G401 (cell line): ENCODE results near the gene YIPF3. TPM values are rescaled to one million over a fixed set of nuclear protein-coding genes. Genes with fewer than 3 reads are reported as not detected.
A peak's percentile ranks its signal among the peaks of the same experiment; 100 is the strongest.
"Not testable (repeated sequence)": the region's sequence is repeated elsewhere in the genome, so short reads cannot be mapped to it uniquely, and the experiment has no call there.

Experiments used
- DNase-seq: peaks from one replicate; pipeline ENCODE4 v3.0.0-alpha.2; 2015; ENCODE audit warnings: low spot score
- in situ Hi-C: cut with HindIII; loops from 2 replicates; pipeline ENCODE4 v1.10.0; 2016; ENCODE audit warnings: low sequenced_read_pairs, mixed read lengths
- total RNA-seq: library from RNA; depleted of rRNA; stranded (reverse); fragments of >200 nt; shearing (Covaris generic); gene quantifications from 2 replicates; pipeline ENCODE4 v1.2.3, GENCODE V29; 2014

Gene YIPF3
- total RNA-seq, 1 experiment from 2014 or later, result 92.9 TPM

DNA sequence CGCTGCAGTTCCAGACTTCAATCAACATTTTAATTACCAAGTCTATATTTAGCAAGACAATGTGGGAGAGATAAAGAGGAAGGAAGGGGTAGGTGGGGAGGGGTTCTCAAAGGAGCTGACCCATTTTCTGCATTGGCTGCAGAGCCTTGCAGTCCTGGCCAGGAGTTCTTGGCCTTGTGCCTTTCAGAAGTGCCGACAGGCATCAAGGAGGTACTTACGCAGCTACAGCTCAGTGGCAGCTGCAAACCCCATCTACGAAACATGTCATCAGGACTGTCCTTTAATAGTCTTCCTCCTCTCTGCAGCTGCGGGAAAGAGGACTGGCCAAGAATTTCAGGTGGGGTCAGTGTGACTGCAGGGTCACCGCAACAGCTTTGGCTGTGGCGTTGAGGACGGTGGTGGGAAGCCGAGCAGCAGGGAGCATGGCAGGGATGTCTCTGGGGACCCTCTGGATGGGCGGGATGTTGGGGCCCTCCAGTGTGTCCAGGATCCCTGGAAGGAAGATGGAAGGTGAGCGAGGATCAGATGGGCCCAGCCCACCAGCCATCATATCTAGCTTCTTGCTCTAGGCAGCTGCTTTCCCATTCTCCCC lies 4.8 kb downstream of the YIPF3 start:
- in situ Hi-C loops, result no loop called here
- no peak for DNase-seq

DNA sequence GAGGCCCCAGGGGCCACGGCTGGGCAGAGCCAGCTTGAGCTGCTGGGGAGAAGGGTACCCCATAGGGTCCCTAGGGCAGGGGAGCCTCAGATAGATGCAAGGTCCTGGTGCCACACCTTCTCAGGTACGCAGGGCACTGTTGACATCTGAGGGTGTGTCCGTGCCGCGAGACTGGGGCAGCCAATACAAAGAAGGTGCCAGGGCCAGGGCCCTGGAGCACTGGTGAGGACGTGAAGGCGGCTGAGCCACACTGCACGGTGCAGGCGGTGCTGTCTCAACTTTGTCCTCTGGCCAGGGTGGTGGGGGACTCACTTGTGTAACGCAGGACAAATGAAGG lies 5.9 kb downstream of the YIPF3 start:
- in situ Hi-C loops, result no loop called here

DNA sequence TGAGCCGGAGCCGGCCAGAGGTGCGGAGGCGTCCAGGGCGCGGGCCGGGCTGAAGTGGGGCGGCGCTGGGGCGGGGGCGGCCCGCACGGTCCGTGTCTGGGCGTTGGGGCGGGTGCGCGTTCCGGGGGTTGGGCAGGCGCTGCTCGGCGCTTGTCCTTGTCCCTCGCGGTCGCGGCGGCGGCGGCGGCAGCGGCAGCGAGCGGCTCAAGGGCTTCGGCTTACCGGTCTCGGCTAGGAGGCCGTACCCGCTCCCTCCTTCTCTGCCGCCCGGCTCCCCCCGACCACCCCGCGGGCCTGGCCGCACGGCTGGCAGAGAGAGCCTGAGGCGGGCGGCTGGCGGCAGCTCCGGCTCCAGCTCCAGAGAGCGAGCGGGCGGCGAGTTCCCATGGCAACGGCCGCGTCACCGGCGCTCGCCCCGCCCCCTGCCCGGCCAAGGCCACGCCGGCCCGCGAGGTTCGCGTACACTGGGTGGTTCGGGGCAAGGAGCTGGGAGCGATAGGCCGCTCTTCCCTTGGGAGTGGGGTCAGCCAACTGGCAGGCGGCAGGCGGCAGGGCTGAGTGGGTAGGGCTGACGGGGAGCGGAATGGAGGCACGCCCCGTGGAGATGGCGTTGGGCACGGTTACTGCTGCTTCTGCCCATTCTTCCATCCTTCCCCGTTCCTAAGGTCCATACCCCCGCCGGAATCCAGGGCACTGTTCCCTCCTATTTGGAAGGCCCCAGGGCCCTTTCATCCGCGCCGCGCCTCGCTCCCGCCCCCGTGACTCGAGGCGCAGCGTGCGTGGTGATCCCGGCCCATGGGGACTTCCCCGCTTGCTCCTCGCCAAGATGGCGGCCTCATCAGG lies 6.5 kb downstream of the YIPF3 start, which contains the start of gene LRRC73:
Gene LRRC73, minus strand, starts transcription at position 363 of the 843 bp plus-strand sequence. CDS start 561 bp downstream, outside the sequence.
- in situ Hi-C loops, result no loop called here
- DNase-seq, result peak; percentile 82

More for the DNA sequence above, 5.9 kb downstream of the YIPF3 start:
- DNase-seq, result no peak

DNA sequence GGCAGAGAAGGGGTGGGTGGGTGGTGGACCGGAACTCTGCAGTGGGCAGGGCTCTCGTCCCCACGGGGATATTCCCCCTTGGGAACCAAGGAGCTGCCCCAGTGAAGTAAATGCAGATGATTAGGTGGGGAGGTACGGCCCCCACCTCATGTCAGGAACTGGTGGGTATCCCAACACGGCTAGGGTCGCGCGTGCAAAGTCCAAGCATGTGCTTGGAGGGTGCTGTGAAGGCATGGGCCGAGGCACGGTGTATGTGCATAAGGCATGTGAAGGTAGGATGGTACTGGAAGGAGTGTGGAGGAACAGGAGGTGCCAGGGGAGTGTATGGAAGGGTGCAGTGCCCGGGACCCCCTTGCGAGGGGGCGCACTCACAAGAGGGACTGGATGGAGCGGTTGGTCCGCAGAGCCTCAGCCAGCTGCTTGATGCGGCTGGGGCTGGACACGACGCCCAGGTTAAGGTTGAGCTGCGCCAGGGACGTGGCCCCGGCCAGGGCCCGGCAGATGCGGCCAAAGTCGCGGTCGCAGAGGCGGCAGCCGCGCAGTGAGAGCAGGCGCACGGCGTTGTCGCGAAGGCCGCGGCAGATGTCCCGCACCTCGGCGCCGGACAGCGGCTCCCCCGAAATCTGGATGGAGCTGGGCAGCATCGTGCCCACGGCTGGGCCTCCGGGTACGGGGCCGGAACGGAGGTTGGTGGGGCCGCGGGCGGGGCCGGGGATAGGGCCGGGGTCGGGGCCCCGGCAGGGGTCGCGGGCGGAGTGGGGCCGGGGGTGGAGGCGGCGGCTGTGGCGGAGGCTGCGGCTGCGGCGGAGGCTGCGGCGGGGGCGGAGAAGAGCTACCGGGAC lies 7.4 kb downstream of the YIPF3 start:
- in situ Hi-C loops, result no loop called here
- DNase-seq, result no peak

DNA sequence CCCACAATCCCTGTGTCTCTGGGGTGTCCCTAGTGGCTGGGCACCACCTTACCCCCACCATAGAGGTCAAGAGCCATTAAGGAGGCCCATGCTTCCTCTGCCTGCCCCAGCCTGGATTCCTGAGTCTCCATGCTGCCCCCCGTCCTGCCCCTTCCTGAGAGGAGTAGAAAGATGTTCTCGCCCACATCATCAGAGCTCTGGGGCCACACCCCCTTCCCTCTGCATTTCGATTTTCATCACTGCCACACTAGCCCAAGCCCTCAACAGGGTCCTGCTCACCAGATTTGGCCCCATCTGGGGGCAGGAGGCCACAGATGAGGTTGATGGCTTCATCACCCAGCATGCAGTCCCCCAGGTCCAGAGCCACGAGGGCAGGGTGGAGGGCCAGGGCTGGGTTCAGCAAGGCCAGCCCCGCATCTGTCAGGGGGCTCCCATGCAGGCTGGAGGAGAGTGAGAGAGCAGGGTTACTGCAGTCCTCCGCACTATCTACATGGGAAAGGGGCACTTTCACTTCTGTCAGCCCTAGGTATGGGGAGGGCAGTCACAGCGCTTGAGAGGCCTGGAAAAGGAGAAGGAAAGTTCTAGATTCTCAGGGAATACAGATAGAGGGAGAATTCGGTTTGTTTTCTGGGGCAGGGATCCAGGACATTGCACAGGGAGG lies 8.1 kb downstream of the YIPF3 start:
- in situ Hi-C loops, result no loop called here
- no peak for DNase-seq

DNA sequence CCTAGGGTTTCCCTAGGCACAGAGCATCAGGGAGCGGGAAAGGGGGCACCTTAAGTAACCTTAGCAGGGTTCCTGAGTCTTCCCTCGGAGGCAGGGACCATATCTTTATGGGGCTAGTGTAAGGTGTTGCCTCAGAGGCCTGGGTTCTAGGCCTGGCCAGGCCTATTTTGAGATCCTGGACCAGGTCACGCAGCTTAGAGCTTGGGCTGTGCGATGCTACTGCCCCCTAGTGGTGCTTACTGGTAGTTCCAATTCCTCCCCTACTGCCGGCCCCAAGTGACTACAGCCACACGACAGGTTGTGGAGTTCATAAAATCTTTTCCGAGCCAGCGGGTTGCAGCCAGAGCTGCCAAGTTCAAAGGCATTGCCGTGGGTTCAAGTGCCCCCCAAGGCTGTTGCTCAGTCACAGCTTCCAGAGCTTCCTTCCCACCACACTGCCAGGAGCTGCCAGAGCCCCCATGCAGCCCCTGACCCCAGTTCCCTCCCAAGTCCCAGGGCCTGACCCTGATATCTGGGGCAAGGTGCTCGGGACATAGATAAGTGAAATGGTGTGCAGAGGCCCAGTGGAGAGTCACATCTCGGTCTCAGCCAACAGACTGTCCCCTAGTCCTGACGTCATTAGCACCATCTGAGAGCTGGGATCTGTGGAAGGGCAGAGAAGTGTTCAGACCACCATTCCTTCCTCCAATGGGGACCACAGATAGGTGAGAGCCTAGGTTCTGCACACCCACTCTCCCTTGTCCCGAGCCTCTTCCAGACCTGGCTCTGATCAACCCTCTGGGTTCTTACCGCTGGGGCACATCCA lies 9.9 kb downstream of the YIPF3 start:
- DNase-seq, result peak; percentile 90
- in situ Hi-C loops, result no loop called here

DNA sequence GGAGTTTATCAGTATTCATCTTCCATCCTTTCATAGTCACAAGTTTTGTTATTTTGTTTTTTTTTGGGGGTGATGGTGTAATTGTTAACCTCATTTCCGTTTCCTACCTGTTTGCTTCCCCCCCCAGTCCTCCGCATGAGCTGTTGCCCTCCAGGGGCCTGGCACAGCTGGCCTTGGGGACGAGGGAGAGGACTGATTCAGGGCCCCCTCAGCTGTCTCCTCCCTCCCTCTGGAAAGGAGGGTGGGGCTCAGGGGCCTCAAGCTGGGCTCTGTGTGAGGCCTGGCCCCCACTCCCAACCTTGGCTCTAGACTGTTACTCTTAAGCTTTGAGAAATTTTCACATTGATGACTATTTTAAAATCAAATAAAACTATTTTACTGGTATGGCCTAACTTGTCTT lies 10.6 kb downstream of the YIPF3 start:
- no peak for DNase-seq
- in situ Hi-C loops, result no loop called here

DNA sequence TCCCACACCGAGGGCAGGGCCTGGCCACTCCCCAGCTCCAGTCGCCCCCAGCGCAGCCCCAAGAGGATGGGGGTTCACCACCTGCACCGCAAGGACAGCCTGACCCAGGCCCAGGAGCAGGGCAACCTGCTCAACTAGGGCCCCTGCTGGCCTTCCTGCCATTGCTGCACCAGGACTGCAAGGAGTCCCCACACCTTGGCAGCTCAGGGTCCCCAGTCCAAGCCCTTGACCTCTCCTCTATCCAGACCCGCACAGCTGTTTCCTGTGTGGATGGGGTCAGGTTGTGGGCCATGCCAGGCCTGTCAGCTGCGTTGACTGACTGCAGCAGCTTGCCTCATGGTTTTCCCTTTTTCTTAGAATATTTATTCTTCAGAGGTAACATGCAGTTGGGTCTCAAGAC lies 11.0 kb downstream of the YIPF3 start:
- no peak for DNase-seq
- in situ Hi-C loops, result no loop called here

DNA sequence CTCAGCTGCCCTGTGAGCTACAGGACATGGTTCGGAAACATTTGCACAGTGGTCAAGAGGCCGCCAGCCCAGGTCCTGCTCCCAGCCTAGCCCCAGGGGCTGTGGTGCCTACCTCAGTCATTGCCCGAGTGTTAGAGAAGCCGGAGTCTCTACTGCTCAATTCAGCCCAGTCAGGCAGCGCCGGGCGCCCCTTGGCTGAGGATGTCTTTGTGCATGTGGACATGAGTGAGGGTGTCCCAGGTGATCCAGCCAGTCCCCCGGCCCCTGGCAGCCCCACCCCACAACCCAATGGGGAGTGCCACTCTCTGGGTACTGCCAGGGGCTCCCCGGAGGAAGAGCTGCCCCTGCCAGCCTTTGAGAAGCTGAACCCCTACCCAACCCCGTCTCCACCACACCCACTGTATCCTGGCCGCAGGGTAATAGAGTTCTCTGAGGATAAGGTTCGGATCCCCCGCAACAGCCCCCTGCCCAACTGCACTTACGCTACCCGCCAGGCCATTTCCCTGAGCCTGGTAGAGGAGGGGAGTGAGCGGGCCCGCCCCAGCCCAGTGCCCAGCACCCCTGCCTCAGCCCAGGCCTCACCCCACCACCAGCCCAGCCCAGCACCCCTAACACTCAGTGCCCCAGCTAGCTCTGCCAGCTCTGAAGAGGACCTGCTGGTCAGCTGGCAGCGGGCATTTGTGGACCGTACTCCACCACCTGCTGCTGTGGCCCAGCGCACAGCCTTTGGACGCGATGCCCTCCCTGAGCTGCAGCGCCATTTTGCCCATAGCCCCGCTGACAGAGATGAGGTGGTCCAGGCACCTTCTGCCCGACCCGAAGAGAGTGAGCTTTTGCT lies 11.8 kb downstream of the YIPF3 start:
- DNase-seq, result no peak
- in situ Hi-C loops, result no loop called here

DNA sequence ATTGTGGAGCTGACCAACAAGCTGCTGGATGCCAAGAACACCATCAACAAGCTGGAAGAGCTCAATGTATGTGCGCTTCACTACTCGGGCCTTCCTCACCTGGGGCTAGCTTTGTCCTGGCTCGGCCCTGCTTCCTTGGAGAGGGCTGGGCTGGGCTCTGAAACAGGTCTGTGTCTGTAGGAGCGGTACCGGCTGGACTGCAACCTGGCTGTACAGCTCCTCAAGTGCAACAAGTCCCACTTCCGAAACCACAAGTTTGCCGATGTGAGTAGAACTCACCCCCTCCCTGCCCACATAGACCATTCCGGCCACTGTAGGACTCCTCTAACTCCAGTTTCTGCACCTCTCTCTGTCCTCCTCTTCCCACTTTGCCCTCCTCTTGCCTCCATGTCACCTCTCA lies 13.3 kb downstream of the YIPF3 start:
- in situ Hi-C loops, result no loop called here
- no peak for DNase-seq

DNA sequence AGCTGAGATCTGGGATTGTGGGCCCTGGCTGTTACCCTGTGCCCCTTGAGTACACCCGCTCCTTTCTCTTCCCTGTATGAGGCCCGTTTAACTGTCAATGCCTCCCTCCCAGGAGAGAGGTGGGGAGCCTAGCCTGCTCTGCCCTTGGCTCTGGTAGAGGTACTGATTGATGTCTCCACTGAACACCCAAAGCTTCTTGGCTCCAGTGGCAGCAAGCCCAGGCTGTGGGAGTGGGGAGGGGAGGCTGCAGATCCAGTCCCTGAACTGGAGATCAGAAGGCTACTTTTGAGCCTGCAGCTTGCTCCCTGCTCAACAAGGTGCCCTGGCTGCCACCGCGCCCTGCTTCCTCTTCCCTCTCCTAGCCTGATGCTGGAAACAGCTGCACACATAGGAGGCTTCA lies 14.1 kb downstream of the YIPF3 start:
- no peak for DNase-seq
- in situ Hi-C loops, result no loop called here

DNA sequence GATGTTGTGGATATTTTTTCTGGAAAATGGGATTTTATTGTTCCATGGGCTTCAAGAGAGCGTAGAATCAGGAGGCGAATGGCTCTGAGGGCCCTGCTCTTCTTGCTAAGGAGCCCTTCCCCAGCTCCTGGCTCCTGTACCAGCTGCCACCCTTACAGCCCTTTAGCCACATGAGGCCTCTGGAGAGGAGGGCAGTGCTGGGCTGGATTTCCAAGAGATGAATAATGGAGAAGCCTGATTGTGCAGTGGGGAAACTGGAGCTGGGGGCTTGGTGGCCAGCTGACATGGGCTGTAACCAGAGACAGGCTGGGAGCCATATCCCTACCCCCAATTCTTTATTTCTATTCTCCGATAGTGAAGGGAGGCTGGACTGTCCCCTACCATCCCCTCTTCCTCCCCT lies 15.8 kb downstream of the YIPF3 start:
- in situ Hi-C loops, result no loop called here

DNA sequence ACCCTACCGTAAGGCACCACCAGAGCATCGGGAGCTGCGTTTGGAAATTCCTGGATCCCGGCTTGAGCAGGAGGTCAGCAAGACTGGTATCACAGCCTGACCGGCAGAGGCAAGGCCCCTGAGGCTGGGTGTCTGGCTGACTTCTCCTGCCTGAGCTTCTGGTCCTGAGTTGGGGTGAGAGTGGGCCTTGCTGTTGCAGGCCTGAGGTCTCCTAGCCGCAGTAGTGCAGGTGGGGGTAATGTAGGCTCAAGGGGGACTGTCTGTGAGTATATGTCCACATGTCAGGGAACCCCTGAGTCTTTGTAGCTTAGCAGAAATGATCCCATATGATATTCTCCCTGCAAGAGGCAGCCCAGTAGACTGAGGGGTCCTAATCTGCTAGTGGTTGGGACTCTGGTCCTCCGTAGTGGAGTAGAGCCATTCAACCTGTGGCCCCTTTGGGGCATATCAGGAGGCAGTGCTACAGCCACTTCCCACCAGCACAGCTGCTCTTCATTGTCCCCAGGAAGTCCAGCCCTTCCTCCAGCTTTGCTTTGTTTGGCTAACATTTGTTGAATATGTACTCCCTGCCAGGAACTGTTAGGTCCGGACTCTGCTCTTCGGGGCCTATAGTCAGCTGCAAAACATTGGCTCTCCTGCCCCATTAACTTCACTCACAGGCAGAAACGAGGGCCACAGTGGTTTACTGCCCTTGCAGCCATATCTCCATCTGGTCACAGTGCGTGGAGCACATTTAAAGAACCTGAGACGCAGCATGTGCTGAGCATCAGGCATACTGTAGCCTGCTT lies 17.5 kb downstream of the YIPF3 start:
- in situ Hi-C loops, result no loop called here
- DNase-seq, result no peak

More for the DNA sequence above, 15.8 kb downstream of the YIPF3 start:
- no peak for DNase-seq

DNA sequence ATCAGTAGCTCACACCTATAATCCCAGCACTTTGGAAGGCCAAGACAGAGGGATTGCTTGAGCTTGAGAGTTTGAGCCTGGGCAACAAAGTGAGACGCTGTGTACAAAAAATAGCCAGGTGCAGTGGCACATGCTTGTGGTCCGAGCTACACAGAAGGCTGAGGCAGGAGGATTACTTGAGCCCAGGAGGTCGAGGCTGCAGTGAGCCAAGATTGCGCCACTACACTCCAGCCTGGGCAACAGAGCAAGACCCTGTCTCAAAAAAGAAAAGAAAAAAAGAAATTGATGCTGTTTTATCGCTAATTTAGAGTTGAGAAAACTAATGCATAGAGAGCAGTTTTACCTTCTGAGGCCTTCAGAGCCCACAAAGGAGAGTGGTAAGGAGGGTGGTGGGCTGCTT lies 18.4 kb downstream of the YIPF3 start:
- in situ Hi-C loops, result not testable (repeated sequence)

DNA sequence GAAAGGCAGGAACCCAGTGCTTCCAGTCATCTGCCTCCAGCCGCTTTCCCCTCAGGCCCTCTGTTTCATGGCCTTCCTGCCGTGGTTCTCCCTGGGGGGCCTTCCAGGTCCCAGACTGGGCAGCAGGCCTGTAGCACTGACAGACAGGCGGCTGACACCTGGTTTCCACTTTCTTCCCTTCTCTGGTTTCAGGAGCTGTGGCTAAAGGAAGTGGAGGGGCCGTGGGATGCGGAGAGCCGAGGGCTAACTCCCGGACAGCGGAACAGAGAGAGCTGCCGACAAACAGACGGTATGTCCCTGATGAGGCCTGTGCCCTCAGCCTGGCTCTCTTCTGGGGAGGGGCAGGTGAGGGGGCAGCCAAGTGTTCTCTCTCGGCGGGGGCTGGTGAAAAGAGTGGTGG lies 19.0 kb downstream of the YIPF3 start:
- DNase-seq, result no peak
- in situ Hi-C loops, result no loop called here

More for the DNA sequence above, 18.4 kb downstream of the YIPF3 start:
- DNase-seq, result not testable (repeated sequence)

DNA sequence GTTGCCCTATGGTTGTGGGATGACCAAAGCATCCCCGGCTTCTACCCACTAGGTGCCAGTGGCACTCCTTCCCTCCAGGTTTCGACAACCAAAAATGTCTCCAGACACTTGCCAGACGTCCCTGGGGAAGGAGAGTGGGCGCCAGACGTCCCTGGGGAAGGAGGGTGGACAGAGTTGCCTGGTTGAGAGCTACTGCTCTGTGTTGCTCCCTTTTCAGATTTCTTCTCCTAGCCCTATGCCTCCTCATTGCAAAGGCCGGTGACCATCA lies 19.7 kb downstream of the YIPF3 start:
- no peak for DNase-seq
- in situ Hi-C loops, result no loop called here

DNA sequence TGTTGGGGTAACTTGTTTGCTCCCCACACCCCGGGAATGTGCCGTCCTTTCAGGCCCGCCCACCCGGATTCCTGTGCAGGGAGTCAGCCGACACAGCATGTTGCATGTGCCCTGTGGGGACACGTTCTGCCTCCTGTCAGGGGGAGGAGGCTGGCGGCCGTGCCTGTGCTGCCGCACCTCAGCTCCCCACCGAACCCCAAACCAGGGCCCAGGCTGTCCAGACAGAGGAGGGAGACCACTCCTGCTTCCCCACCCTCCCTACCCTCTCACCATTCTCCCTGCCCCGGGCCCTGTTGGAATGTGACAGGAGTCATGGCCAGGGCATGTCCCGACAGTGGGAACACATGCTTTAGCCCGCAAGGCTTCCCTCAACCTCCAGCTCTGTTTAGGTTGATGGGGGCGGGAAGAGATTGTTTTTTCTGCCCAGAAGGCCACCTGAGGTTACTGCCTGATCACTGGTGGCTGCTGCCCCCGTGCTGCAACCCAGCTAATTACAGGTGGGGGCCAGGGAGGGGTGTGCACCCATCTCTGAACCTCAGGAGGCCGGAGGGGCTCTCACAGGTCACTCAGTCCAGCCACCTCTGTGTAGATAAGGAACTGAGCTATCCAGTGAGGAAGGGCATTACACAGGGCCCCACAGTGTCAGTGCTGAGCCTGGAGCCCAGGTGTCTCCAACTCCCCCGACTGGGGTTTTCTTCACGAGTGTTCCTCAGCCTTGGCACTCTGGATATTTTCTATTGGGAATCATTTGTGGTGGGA lies 20.2 kb downstream of the YIPF3 start:
- peak; percentile 75 for DNase-seq
- in situ Hi-C loops, result no loop called here
